ENCODE data around the gene IKBIP.

The IKBIP gene

GRCh38 chr12:98644712-98645571 lies at the start of gene IKBIP, which contains the start of gene APAF1:
Gene IKBIP (minus strand): TSS chr12:98644788. CDS start chr12:98644701, 87 bp downstream.
Gene APAF1 (plus strand): TSS chr12:98645290. CDS start chr12:98648360, 3,070 bp downstream.
- Histone ChIP-seq H3K4me3 (ENCODE audit: low read depth, low read length) (peak within 1 kb of the TSS; percentile 89), H3K27me3 (ENCODE audit: insufficient read depth, low read depth, severe bottlenecking) (no peaks in the 10 kb centered on the region), H3K27ac (peak within 1 kb of the TSS; percentile 96), H3K9me3 (ENCODE audit: severe bottlenecking) (no peaks in the 10 kb centered on the region), H3K36me3 (peaks cover 30% of the 10 kb centered on the region)
- peak; percentile 97 for DNase-seq
- no peak for TF ChIP-seq CTCF (IDR thresholded peaks at IDR 0.05; ENCODE audit: low read depth, low read length)

GRCh38 chr12:98691351-98691750 lies 46.8 kb upstream of the IKBIP start:
- no peak for TF ChIP-seq CTCF (IDR thresholded peaks at IDR 0.05; ENCODE audit: low read depth, low read length)
- Histone ChIP-seq H3K27me3 (ENCODE audit: insufficient read depth, low read depth, severe bottlenecking) (no peaks in the 10 kb centered on the region), H3K36me3 (peaks cover 30% of the 10 kb centered on the region), H3K4me3 (ENCODE audit: low read depth, low read length) (no peak overlapping the region), H3K9me3 (ENCODE audit: severe bottlenecking) (no peaks in the 10 kb centered on the region), H3K27ac (no peak overlapping the region)
- DNase-seq, result no peak

- no peaks in the 10 kb centered on the region for H3K27me3 ChIP-seq (ENCODE audit: insufficient read depth, low read depth, severe bottlenecking)
- no peak overlapping the region for H3K27ac ChIP-seq
- H3K9me3 ChIP-seq (ENCODE audit: severe bottlenecking), result no peaks in the 10 kb centered on the region
- TF ChIP-seq CTCF (IDR thresholded peaks at IDR 0.05; ENCODE audit: low read depth, low read length), result no peak
- H3K4me3 ChIP-seq (ENCODE audit: low read depth, low read length), result no peak overlapping the region
- DNase-seq, result no peak
- peaks cover 60% of the 10 kb centered on the region for H3K36me3 ChIP-seq
Observed at GRCh38 chr12:98686603-98687002, 42.0 kb upstream of the IKBIP start.

GRCh38 chr12:98684199-98684598 lies 39.6 kb upstream of the IKBIP start:
- DNase-seq, result no peak
- Histone ChIP-seq H3K4me3 (ENCODE audit: low read depth, low read length) (no peak overlapping the region), H3K9me3 (ENCODE audit: severe bottlenecking) (no peaks in the 10 kb centered on the region), H3K27me3 (ENCODE audit: insufficient read depth, low read depth, severe bottlenecking) (no peaks in the 10 kb centered on the region), H3K36me3 (peaks cover 71% of the 10 kb centered on the region), H3K27ac (no peak overlapping the region)
- TF ChIP-seq CTCF (IDR thresholded peaks at IDR 0.05; ENCODE audit: low read depth, low read length), result no peak

- no peaks in the 10 kb centered on the region for H3K27me3 ChIP-seq (ENCODE audit: insufficient read depth, low read depth, severe bottlenecking)
- H3K4me3 ChIP-seq (ENCODE audit: low read depth, low read length), result no peak overlapping the region
- no peak for TF ChIP-seq CTCF (IDR thresholded peaks at IDR 0.05; ENCODE audit: low read depth, low read length)
- H3K27ac ChIP-seq, result no peak overlapping the region
- no peaks in the 10 kb centered on the region for H3K9me3 ChIP-seq (ENCODE audit: severe bottlenecking)
- no peak for DNase-seq
- peaks cover 58% of the 10 kb centered on the region for H3K36me3 ChIP-seq
Observed at GRCh38 chr12:98679611-98680005, 35.0 kb upstream of the IKBIP start.
